GM23338 (cell line): Measurements from ENCODE around the gene RBPMS2. TPM values are rescaled to one million over a fixed set of nuclear protein-coding genes. Genes with fewer than 3 reads are reported as not detected.

ENCODE experiments used
- ATAC-seq: fragments of 200-7000 bp; cut with Tn5 transposase; 3 replicates; pipeline ENCODE4 v1.9.1; 2020
- DNase-seq: peaks from one replicate; pipeline ENCODE4 v3.0.0-alpha.2; 2015; ENCODE audit warnings: low spot score
- H2AFZ ChIP-seq: fragments of 200-600 bp; sonication (generic); 2 replicates; pipeline ENCODE4 v1.8.0; 2016; ENCODE audit warnings: antibody characterized with exemption, mild to moderate bottlenecking, moderate library complexity
- H3F3A ChIP-seq: fragments of 200-600 bp; sonication (generic); replicated peaks from 2 replicates; pipeline ENCODE4 v1.8.0; 2017; ENCODE audit warnings: antibody characterized with exemption, mixed run types, low read depth
- H3K27ac ChIP-seq: fragments of 200-600 bp; sonication (generic); 2 replicates; pipeline ENCODE4 v1.6.1; 2016; ENCODE audit warnings: low read depth
- H3K27me3 ChIP-seq: fragments of 200-600 bp; sonication (generic); 2 replicates; pipeline ENCODE4 v1.8.0; 2016; ENCODE audit warnings: mild to moderate bottlenecking, mixed run types, moderate library complexity; ENCODE audit not compliant: insufficient read depth
- H3K36me3 ChIP-seq: fragments of 200-600 bp; sonication (generic); 2 replicates; pipeline ENCODE4 v1.8.0; 2016; ENCODE audit warnings: mild to moderate bottlenecking; ENCODE audit not compliant: insufficient read depth
- H3K4me1 ChIP-seq: fragments of 200-600 bp; sonication (generic); 2 replicates; pipeline ENCODE4 v1.8.0; 2016; ENCODE audit warnings: mild to moderate bottlenecking, moderate library complexity; ENCODE audit not compliant: insufficient read depth
- H3K4me2 ChIP-seq: fragments of 200-600 bp; sonication (generic); 2 replicates; pipeline ENCODE4 v1.7.1; 2017; ENCODE audit warnings: mixed run types
- H3K4me3 ChIP-seq: fragments of 200-600 bp; sonication (generic); 2 replicates; pipeline ENCODE4 v1.6.1; 2016; ENCODE audit warnings: mixed run types
- H3K79me2 ChIP-seq: fragments of 200-600 bp; sonication (generic); replicated peaks from 2 replicates; pipeline ENCODE4 v1.8.0; 2017; ENCODE audit warnings: mild to moderate bottlenecking; ENCODE audit not compliant: insufficient read depth
- H3K9me2 ChIP-seq: fragments of 200-600 bp; sonication (generic); 2 replicates; pipeline ENCODE4 v1.8.0; 2017; ENCODE audit not compliant: insufficient read depth
- H4K20me1 ChIP-seq: fragments of 200-600 bp; sonication (generic); replicated peaks from 2 replicates; pipeline ENCODE4 v1.8.0; 2017; ENCODE audit warnings: mild to moderate bottlenecking; ENCODE audit not compliant: insufficient read depth
- H3K27ac Mint-ChIP-seq: 2 replicates; pipeline ENCODE4 v1.8.0; 2020; ENCODE audit warnings: inconsistent platforms, mild to moderate bottlenecking, moderate library complexity, mixed read lengths
- H3K27me3 Mint-ChIP-seq: 3 replicates; pipeline ENCODE4 v1.8.0; 2022; ENCODE audit warnings: low read depth, mild to moderate bottlenecking, moderate library complexity, mixed read lengths, inconsistent platforms; ENCODE audit not compliant: insufficient read depth, poor library complexity
- H3K36me3 Mint-ChIP-seq: 3 replicates; pipeline ENCODE4 v1.8.0; 2021; ENCODE audit warnings: low read depth, mild to moderate bottlenecking, inconsistent platforms, moderate library complexity, mixed read lengths
- H3K4me1 Mint-ChIP-seq: 3 replicates; pipeline ENCODE4 v1.8.0; 2020; ENCODE audit warnings: mild to moderate bottlenecking, inconsistent platforms, mixed read lengths
- H3K4me3 Mint-ChIP-seq: 3 replicates; pipeline ENCODE4 v1.8.0; 2021; ENCODE audit warnings: moderate library complexity, mild to moderate bottlenecking, inconsistent platforms, mixed read lengths
- H3K9me3 Mint-ChIP-seq: 3 replicates; pipeline ENCODE4 v1.8.0; 2020; ENCODE audit warnings: moderate library complexity, mild to moderate bottlenecking, inconsistent platforms, mixed read lengths
- CTCF ChIP-seq, 2 experiments: fragments of 200-600 bp in 1 of 2; sonication (generic) in 1 of 2; conservative IDR thresholded peaks; 2 replicates each; pipeline versions ENCODE4 v1.5.1 to v1.6.1; 2016 to 2017; ENCODE audit warnings: antibody characterized with exemption in 2 of 2, low read depth in 2 of 2, mild to moderate bottlenecking in 2 of 2, moderate library complexity in 1 of 2
- ETS1 ChIP-seq: IDR thresholded peaks from 2 replicates; pipeline ENCODE4 v1.6.1; 2016; ENCODE audit warnings: antibody characterized with exemption
- EZH2phosphoT487 ChIP-seq: fragments of 200-600 bp; sonication (generic); IDR thresholded peaks from one replicate; pipeline ENCODE4 v1.8.1; 2018; ENCODE audit warnings: antibody characterized with exemption; ENCODE audit not compliant: unreplicated experiment
- JUNB ChIP-seq: IDR thresholded peaks from one replicate; pipeline ENCODE4 v1.6.1; 2016; ENCODE audit warnings: antibody characterized with exemption; ENCODE audit not compliant: unreplicated experiment
- POLR2AphosphoS5 ChIP-seq: IDR thresholded peaks from 2 replicates; pipeline ENCODE4 v1.6.1; 2016; ENCODE audit warnings: antibody characterized with exemption, low read depth
- REST ChIP-seq: IDR thresholded peaks from one replicate; pipeline ENCODE4 v1.6.1; 2018; ENCODE audit warnings: antibody characterized with exemption; ENCODE audit not compliant: unreplicated experiment
- STAT1 ChIP-seq: IDR thresholded peaks from one replicate; pipeline ENCODE4 v1.6.1; 2016; ENCODE audit warnings: antibody characterized with exemption; ENCODE audit not compliant: unreplicated experiment
- ZNF331 ChIP-seq: fragments of 250-450 bp; sonication (Bioruptor Pico); IDR thresholded peaks from 2 replicates; pipeline ENCODE4 v1.5.0; 2020; ENCODE audit warnings: low read depth, mild to moderate bottlenecking, moderate library complexity
- ZNF462 ChIP-seq: fragments of 250-450 bp; sonication (Bioruptor Pico); IDR thresholded peaks from 2 replicates; pipeline ENCODE4 v1.5.0; 2020; ENCODE audit warnings: mild to moderate bottlenecking, moderate library complexity
- polyA plus RNA-seq: library from polyadenylated mRNA; unstranded; fragments of >200 nt; fragmentation: Nextera tagmentation; extraction: Ambion mirVana; gene quantifications from 2 replicates; pipeline ENCODE4 v1.2.1, GENCODE V29; 2016
- total RNA-seq: library from RNA; depleted of rRNA; stranded (reverse); fragments of >200 nt; shearing (Covaris generic); gene quantifications from 2 replicates; pipeline ENCODE4 v1.2.3, GENCODE V29; 2014

The RBPMS2 gene
- total and polyA plus RNA-seq, 2 experiments from 2014 or later, result 53.3 to 171 TPM

- H3K27ac ChIP-seq, result peak overlapping the region; percentile 87; the same call in 1 of the 2 replicates
- peaks cover 100% of the 10 kb centered on the region for H3K79me2 ChIP-seq
- peaks cover 55% of the 10 kb centered on the region for H4K20me1 ChIP-seq
- Mint-ChIP-seq H3K4me3 (no peak overlapping the region; the same call in 2 of the 3 replicates), H3K27ac (peak overlapping the region; percentile 77; the same call in 1 of the 2 replicates), H3K4me1 (peaks cover 56% of the 10 kb centered on the region), H3K36me3 (peaks cover 29% of the 10 kb centered on the region), H3K27me3 (peaks cover 18% of the 10 kb centered on the region), H3K9me3 (no peaks in the 10 kb centered on the region; the same call in 2 of the 3 replicates)
- TF ChIP-seq CTCF (conservative IDR thresholded peaks at IDR 0.05; ENCODE audit: low read depth in 2 of 2), result peak in 1 of 2 experiments; percentile 30; a peak in 1 of 4 replicates
- no peak; the same call in 1 of the 2 replicates for TF ChIP-seq POLR2AphosphoS5
- no peak for TF ChIP-seq ETS1
- no peak for TF ChIP-seq EZH2phosphoT487
- DNase-seq (no peak), ATAC-seq (no peak)
- peaks cover 61% of the 10 kb centered on the region for H3K4me1 ChIP-seq
- no peaks in the 10 kb centered on the region for H3K9me2 ChIP-seq
- H2AFZ ChIP-seq, result no peak overlapping the region
- H3K27me3 ChIP-seq, result no peaks in the 10 kb centered on the region
- no peaks in the 10 kb centered on the region; the same call in 1 of the 2 replicates for H3K36me3 ChIP-seq
- H3K4me2 ChIP-seq, result no peak overlapping the region
- H3F3A ChIP-seq, result peaks cover 12% of the 10 kb centered on the region; the same call in 1 of the 2 replicates
- no peak overlapping the region for H3K4me3 ChIP-seq
Observed at GRCh38 chr15:64767203-64767602, 8.2 kb downstream of the RBPMS2 start.

- Histone ChIP-seq H3K4me3 (no peak overlapping the region), H3F3A (peaks cover 12% of the 10 kb centered on the region; the same call in 1 of the 2 replicates), H3K27me3 (no peaks in the 10 kb centered on the region), H3K27ac (peak overlapping the region; percentile 72; the same call in 1 of the 2 replicates), H2AFZ (no peak overlapping the region), H4K20me1 (peaks cover 56% of the 10 kb centered on the region), H3K79me2 (peaks cover 100% of the 10 kb centered on the region), H3K9me2 (no peaks in the 10 kb centered on the region), H3K4me1 (peaks cover 59% of the 10 kb centered on the region), H3K4me2 (no peak overlapping the region), H3K36me3 (no peaks in the 10 kb centered on the region; the same call in 1 of the 2 replicates)
- peaks cover 35% of the 10 kb centered on the region for H3K36me3 Mint-ChIP-seq
- H3K9me3 Mint-ChIP-seq, result no peaks in the 10 kb centered on the region; the same call in 2 of the 3 replicates
- H3K27ac Mint-ChIP-seq, result no peak overlapping the region
- no peak overlapping the region for H3K4me3 Mint-ChIP-seq
- H3K4me1 Mint-ChIP-seq, result peaks cover 61% of the 10 kb centered on the region
- no peak for ATAC-seq
- H3K27me3 Mint-ChIP-seq, result peaks cover 22% of the 10 kb centered on the region
- DNase-seq, result no peak
- TF ChIP-seq STAT1 (no peak), REST (no peak), ZNF462 (CRISPR knock-in tag) (no peak), JUNB (no peak), POLR2AphosphoS5 (no peak), ZNF331 (CRISPR knock-in tag) (no peak)
Observed at GRCh38 chr15:64766058-64766457, 9.3 kb downstream of the RBPMS2 start.
